Measurements from ENCODE around the gene GNG4.

DNA sequence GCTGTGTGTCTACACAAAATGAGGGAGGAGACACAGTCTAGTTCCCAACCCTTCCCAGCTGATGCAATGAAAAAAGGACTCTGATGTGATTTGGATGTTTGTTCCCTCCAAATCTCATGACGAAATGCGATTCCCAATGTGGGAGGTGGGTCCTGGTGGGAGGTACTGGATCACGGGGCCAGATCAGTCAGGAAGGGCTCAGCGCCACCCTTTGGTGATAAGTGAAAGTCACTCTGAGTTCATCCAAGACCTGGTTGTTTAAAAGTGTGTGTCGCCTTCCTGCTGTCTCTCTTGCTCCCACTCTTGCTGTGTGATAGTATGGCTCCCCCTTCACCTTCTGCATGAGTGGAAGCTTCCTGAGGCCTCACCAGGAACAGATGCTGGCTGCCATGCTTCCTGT, 63.2 kb downstream of the GNG4 start:
- TF ChIP-seq, protein P1, sequence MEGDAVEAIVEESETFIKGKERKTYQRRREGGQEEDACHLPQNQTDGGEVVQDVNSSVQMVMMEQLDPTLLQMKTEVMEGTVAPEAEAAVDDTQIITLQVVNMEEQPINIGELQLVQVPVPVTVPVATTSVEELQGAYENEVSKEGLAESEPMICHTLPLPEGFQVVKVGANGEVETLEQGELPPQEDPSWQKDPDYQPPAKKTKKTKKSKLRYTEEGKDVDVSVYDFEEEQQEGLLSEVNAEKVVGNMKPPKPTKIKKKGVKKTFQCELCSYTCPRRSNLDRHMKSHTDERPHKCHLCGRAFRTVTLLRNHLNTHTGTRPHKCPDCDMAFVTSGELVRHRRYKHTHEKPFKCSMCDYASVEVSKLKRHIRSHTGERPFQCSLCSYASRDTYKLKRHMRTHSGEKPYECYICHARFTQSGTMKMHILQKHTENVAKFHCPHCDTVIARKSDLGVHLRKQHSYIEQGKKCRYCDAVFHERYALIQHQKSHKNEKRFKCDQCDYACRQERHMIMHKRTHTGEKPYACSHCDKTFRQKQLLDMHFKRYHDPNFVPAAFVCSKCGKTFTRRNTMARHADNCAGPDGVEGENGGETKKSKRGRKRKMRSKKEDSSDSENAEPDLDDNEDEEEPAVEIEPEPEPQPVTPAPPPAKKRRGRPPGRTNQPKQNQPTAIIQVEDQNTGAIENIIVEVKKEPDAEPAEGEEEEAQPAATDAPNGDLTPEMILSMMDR (conservative IDR thresholded peaks at IDR 0.05; ENCODE audit: low read depth, low read length): no peak
- TF ChIP-seq, protein P2, sequence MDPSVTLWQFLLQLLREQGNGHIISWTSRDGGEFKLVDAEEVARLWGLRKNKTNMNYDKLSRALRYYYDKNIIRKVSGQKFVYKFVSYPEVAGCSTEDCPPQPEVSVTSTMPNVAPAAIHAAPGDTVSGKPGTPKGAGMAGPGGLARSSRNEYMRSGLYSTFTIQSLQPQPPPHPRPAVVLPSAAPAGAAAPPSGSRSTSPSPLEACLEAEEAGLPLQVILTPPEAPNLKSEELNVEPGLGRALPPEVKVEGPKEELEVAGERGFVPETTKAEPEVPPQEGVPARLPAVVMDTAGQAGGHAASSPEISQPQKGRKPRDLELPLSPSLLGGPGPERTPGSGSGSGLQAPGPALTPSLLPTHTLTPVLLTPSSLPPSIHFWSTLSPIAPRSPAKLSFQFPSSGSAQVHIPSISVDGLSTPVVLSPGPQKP (IDR thresholded peaks at IDR 0.05; ENCODE audit: borderline replicate concordance, low read depth, low read length): no peak
- TF ChIP-seq POLR2A (IDR thresholded peaks at IDR 0.05; ENCODE audit: low read depth, low read length): no peak
- no peak for TF ChIP-seq MAFK (IDR thresholded peaks at IDR 0.05; ENCODE audit: low read depth, low read length)
- TF ChIP-seq, protein P3, sequence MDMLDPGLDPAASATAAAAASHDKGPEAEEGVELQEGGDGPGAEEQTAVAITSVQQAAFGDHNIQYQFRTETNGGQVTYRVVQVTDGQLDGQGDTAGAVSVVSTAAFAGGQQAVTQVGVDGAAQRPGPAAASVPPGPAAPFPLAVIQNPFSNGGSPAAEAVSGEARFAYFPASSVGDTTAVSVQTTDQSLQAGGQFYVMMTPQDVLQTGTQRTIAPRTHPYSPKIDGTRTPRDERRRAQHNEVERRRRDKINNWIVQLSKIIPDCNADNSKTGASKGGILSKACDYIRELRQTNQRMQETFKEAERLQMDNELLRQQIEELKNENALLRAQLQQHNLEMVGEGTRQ (IDR thresholded peaks at IDR 0.05; ENCODE audit: low read depth, low read length): no peak
- TF ChIP-seq RCOR1 (IDR thresholded peaks at IDR 0.05; ENCODE audit: insufficient replicate concordance, low read length): no peak
- TF ChIP-seq RAD21 (IDR thresholded peaks at IDR 0.05; ENCODE audit: low read length): no peak
- no peak for TF ChIP-seq RFX5 (IDR thresholded peaks at IDR 0.05; ENCODE audit: low read depth, low read length)
- TF ChIP-seq SMC3 (IDR thresholded peaks at IDR 0.05; ENCODE audit: low read depth, low read length): no peak
- no peak for TF ChIP-seq MAZ (IDR thresholded peaks at IDR 0.05; ENCODE audit: borderline replicate concordance, low read depth, low read length)
- no peak for TF ChIP-seq CEBPB (IDR thresholded peaks at IDR 0.05; ENCODE audit: low read depth, low read length)
